Peyer's patch (tissue), 4 donors: Measurements from ENCODE around the gene SLC4A5.

Experiments used
- POLR2A ChIP-seq, 2 donors: fragments of 450-650 bp; IDR thresholded peaks; one replicate each; pipeline ENCODE4 v1.5.1; 2017; ENCODE audit warnings: antibody characterized with exemption in 2 of 2, mild to moderate bottlenecking in 2 of 2, moderate library complexity in 2 of 2
- TF ChIP-seq, protein P1 (sequence below), 6 experiments: fragments of 450-650 bp in 4 of 6; fragments of 200-600 bp in 2 of 6; sonication (generic) in 1 of 6; IDR thresholded peaks; one replicate each; pipeline ENCODE4 v1.5.1; 2017 to 2019; ENCODE audit warnings: antibody characterized with exemption in 6 of 6, mild to moderate bottlenecking in 3 of 6, moderate library complexity in 1 of 6

DNA sequence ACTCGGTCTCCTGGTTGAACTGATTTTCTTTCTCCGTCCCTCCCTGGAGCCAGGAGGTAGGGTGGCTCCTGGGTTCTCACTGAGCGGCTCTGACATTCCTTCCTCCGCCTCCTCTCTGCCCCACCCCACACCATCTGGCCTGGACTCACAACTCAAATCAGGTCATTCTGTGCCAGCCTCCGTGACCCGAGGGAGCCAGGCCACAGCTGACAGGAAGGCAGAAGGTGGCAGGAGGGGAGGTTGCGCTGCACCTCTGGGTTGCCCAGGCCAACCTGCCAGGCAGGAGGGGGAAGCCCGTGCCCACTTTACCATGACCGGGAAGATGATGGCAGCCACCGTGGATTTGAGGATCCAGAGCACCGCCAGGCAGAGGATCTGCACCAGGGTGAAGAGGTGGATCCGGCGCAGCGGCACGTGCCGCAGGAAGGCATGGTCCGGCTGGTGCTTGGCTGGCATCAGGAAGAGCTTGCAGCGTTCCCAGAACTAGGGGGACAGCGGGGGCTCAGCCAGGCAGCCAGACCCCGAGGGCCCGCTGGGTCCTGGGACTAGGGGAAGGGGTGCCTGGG, 116.5 kb downstream of the SLC4A5 start:
- TF ChIP-seq, protein P1, sequence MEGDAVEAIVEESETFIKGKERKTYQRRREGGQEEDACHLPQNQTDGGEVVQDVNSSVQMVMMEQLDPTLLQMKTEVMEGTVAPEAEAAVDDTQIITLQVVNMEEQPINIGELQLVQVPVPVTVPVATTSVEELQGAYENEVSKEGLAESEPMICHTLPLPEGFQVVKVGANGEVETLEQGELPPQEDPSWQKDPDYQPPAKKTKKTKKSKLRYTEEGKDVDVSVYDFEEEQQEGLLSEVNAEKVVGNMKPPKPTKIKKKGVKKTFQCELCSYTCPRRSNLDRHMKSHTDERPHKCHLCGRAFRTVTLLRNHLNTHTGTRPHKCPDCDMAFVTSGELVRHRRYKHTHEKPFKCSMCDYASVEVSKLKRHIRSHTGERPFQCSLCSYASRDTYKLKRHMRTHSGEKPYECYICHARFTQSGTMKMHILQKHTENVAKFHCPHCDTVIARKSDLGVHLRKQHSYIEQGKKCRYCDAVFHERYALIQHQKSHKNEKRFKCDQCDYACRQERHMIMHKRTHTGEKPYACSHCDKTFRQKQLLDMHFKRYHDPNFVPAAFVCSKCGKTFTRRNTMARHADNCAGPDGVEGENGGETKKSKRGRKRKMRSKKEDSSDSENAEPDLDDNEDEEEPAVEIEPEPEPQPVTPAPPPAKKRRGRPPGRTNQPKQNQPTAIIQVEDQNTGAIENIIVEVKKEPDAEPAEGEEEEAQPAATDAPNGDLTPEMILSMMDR (IDR thresholded peaks at IDR 0.05) = no peak
- no peak for TF ChIP-seq POLR2A (IDR thresholded peaks at IDR 0.05)
